Right lobe of liver (tissue), 4 donors: Measurements from ENCODE around the gene MAP3K4.

Source experiments
- CTCF ChIP-seq, 4 donors: fragments of 200-600 bp in 3 of 4; fragments of 450-650 bp in 1 of 4; IDR thresholded peaks; one replicate each; pipeline versions ENCODE4 v1.5.1 to v1.8.0; 2016 to 2022; ENCODE audit warnings: antibody characterized with exemption in 4 of 4, mild to moderate bottlenecking in 2 of 4
- POLR2A ChIP-seq: fragments of 450-650 bp; IDR thresholded peaks from one replicate; pipeline ENCODE4 v1.6.1; 2017; ENCODE audit warnings: antibody characterized with exemption, mild to moderate bottlenecking
- donor health status: DM: no; HTN: no; CAD: no.
- donor health status: DM: no; HTN: no; CAD: no.
- donor health status: DM: no; HTN: yes; CAD: no.

GRCh38 chr6:161125591-161125990 lies 134.0 kb downstream of the MAP3K4 start:
- TF ChIP-seq CTCF (IDR thresholded peaks at IDR 0.05) (no peak), POLR2A (no peak)
